D341Med (cell line): ENCODE data around the gene ATP2A3.
A peak's percentile ranks its signal among the peaks of the same experiment; 100 is the strongest.

Source experiments
- DNase-seq: peaks from one replicate; pipeline ENCODE4 v3.0.0; 2012; ENCODE audit warnings: low spot score

ATP2A3 gene

DNA sequence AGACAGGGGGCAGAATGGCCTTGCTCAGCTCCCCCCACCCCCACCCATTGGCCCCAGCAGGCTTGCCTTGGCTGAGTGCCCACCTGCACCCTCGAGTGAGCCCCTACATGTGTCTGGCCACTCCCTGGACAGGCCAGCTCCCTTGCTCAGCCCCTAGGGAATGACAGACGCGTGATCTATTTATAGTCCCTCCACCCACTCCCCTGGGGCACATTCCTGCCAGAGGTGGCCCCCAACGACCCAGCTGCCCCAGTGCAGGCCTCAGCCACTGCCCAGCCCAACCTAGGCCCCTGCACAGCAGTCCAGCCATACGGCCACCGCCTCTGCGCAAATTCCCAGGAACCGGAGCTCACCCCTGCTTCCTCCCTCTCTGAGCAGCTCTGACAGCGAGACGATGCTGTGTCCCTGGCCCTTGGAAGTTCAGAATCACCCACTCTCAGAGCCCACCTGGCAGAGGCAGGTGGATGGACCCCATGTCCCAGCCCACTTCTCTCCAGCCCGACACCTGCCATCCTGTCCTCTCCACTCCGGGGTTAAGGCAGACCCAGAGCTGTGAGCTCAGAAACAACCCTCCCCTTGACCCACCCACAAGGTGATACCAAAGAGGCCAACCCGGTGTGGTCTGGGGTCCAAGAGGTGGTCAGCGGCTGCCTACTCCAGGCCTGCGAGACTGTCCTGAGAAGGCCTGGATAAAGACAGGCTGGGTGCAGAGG is 36.5 kb downstream of the ATP2A3 start:
- DNase-seq: no peak

DNA sequence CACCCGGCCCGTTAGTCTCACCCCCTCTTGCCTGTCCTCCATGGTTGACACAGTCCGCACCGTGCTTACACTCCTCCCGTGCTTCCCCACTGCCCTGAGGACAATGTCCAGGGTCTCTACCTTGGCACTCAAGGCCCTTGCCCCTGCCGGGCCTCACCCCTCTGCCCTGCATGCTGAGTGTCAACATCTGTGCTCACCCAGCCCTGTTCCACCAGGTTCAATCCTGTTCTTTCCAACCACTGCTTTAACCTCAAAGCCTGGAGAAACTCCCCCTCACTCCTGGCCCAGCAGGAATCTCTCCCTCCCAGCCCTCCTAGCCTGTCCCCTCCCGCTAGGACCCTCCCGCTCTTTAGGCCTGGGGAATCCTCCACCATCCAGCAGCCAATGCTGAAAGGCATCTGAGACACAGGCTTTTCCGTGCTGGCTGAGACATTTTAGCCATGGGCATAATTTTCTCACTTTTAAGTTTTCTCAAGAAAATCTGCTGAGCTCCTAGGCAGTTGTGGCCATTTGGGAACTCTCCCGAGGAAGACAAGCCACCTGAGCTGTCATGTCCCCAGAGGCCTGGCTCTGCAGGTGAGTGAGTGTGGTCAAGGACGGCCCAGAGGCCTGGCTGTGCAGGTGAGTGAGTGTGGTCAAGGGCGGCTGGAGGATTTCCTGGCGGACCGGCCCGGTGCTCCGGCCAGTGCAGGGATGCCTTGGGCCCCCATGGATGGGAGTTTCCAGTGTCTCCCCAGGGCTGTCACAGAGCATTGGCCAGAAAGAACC is 37.2 kb downstream of the ATP2A3 start:
- DNase-seq: no peak

DNA sequence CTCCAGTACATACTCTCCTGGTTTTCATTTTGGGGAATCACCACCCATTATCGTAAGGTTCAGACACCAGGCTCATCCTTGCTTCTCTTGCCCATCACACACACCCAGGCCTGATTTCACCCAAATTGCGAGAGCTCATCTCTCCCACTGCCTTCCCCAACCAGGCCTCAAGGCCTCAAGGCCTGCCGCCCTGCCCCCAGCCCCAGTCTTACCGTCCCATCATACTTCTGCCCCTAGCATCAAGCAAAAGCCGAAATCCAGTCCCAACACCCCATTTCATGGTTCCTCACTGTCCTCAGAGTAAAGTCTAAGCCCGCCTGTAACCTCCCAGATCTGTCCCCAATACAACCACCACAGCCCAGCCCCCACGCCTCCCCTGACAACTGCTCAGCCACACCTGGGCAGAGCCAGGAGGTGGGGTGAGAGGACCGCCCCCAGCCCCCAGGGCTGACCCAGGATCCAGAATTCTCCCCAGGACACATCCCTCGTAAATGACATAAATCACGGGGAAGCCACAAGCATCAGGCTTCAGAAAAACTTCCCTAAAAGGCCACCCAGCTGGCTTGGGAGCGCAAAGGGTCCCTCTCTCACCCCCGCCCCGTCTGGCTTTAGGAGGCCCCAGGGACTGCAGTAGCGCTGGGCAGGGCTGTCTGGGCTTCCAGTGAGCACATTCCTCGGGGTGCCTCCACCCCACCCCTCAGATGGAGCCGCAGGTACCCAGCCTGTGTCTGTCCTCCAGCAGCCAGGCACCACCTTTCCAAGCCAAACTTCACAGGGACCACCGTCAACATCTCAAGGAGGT is 38.4 kb downstream of the ATP2A3 start:
- no peak for DNase-seq

DNA sequence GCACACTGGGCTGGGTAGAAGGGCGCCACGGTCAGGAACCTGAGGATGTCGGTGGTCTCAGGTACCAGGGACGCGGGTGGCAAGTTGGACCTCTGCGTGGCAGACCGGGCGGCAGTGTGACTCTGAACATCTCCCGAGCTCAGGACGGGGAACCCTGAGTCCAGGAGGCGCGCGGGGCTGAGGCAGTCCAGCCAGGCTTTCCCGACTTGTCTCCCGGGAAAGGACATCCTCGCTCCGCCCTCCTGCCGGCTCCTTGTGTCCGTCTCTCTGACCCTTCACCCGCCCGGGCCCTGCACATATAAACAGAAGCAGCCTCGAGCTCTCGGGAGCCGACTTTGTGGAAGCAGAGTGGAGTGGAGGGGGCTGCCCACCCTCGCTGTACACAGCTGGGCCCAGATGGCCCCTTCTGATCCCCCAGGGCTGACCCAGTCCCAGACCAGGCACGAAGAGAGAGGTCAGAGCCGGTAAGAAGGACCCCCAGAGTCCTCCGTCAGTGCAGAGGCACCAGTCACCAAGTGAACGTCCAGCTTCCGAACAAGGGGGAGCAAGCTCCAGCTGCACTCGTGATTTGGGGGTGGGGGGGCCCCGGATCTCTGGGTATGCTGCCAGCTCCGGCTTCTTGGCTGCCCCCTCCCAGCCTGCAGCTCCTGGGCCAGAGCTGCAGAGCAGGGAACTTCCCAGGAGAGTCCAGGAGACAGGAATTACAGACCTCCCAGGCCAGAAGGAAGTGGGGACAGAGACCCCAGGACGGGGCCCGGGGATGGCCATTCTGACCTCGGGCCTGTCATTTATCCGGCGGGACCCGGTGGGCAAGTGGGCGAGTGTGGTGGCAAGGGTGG is 39.5 kb downstream of the ATP2A3 start:
- no peak for DNase-seq

DNA sequence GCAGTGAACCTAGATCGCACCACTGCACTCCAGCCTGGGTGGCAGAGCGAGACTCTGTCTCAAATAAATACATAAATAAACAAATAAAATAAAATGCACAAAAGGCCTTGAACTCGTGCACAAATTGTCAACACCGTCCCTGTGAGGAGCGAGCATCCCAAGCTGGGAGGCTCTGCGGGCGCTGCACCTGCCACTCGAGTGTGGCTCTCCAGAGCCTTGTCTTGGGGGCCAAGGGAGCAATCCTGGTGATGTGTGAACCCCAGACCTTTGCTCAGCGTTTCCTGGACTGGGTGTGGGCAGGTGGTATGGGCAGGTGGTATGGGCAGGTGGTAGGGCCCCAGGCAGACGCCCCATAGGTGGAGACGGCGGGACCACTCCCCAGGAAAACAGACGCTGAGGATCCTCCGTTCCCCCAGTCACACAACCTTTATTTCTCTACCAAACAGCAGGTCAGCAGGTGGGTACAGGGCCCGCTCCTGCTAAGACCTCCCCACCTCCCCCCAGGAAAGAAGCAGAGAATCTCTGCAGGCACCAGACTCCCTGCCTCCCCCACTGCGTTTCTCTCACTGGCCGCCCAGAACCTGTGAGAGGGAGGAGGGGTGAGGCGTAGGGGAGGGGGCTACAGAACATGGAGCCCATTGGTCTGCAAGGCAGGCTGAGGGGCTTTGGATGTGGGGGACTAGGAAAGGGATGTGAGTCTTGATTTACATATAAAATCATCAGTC is 40.6 kb downstream of the ATP2A3 start:
- no peak for DNase-seq

DNA sequence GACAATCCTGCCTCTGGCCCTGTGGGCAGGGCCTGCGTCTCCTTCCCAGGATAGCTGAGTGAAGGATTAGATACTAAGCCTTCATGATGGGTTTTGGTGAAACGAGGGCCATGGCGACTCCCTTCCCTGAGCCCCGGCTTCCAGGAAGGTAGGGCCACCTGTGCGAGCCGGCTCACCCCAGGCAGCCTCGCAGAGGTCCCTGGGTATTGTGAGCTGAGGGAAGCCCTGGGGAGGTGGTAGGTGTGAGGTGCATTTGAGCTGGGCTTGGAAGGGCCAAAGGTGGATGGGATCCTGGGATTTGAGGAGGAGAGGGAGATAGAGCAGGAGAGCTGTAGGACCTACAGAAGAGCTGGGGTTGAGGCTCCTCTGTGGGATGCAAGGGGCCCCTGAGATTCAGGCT is 41.5 kb downstream of the ATP2A3 start:
- DNase-seq: no peak

DNA sequence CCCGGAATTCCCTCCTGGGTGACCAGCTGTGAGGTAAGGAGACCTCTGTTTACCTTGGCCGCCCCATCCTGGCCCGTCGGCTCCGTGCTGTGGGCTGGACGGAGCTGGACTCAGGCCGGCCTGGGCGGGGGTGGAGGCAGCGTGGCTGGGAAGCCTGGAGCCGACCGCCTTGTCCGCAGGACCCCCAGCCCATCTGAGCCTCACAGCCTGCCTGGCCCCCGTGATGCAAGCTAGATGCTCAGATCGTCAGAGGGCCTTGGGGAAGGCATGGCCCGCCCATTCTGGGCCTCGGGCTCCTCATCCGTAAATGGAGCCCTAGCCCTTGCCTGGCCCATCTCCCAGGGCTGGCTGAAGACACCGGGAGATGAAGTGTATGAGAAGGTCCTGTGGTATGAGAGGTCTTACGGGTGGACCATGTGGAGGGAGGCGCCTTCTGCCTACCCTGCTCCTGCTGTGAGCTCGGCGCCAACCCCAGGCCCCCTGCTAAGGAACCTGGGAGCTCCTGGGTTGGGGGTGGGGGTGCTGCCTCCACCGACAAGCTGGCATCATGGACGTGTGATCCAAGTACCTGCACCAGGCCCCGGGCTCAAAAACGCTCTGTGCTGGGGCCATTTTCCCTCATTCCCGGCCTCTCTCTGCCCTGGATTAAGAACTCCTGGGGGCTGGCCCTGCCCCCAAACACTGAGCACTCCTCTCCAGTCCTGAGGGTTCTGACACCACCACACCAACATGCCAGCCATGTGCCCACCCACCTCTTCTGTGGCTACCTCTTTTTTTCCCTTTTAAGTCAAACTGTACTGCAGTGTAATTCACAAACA is 42.5 kb downstream of the ATP2A3 start:
- DNase-seq: no peak

DNA sequence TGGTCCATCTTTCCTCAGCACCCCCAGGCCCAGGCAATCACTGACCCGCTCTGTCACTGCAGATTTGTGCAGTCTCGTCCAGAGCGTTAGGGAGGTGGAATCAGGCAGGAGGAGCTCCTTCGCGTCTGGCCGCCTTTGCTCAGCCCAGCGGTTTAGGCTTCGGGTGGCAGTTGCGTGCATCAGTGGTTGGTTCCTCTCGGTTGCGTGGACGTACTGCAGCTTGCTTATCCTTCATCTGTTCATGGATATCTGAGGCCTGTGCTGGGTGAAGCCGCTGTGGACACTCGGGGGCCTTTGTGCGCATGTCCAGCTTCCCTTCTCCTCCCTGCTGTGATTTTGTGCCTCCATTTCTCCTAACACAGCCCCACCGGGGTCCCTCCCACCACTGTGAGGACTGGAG is 43.2 kb downstream of the ATP2A3 start:
- DNase-seq: no peak

DNA sequence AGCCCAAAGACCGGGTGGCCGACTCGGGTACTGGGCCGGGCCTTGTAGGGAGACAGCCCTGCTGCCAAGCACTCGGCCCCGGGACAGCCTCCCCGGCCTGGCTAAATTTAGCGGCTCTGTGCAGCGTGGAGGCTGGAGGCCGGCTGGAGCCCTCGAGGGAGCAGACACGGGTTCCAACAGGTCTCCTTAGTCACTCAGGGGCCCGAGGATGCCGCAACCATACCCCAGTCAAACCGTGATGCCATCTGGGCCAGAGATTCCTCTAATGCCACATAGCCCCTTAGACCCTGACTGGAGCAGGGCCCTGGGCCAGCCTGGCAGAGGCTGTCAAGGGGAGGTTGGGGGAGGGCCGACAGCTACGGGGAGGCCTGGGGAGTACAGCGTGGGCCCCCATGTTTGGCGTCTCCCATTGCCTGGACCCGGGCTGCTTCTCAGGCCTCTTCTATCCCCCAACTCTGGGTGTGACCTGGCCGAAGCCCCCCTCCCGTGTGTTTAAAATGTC is 45.1 kb downstream of the ATP2A3 start:
- no peak for DNase-seq

DNA sequence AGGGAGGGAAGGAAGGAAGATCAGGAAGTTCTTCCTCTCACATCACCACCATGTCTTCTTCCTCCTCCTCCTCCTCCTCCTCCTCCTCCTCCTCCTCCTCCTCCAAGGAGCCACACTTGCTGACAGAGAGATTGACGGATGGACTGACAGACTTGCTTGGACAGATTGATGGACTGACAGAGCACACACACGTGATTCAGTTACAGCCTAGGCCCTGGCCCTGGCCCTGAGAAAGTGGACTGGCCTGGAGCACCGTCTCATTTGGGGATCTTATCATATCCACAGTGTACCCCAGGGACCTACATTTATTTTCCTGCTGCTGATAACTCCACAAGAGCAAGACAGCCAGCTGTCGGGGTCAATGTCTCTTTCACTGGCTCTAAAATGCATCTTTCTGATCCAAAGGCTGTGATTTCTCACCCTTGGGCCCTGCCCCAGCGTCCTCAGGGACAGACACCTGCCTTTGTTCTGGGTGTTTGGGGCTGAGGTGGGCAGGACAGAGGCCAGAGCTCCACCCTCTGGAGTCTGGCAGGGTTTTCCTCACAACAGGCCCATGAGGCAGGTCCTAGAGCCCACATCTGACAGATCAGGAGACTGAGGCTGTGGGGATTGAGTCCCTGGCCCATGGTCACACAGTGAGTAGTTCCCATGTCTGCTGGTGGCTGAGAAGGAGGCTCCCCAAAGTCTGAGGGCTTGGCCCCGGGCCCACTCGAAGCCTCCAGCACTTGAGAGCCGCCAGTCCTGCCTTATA is 45.7 kb downstream of the ATP2A3 start:
- DNase-seq: no peak

DNA sequence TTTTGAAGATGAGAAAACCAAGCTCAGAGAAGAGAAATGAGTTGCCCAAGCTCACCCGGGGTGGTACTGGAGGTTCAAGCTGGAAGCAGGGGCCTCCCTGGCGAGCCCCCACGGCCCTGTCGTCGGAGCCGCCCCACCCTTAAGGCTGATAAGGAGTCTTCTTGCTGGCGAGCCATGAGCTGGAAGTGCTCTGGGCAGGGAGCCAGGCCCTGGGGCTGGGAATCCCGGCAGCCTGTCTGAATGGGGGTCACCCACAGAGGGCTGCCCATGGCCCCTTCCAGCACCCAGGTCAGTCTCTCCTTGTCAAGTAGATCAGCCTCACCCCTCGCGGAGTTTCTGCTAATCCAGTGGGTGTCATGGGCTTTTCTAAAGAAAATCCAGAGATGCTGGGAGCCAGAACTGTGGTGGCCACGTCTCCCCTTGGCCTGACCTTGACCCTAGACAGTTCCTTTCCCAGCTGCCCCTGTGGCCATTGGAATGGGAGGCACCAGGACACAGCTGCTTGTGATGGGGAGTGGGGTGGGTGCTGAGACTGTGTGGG is 46.8 kb downstream of the ATP2A3 start:
- DNase-seq: no peak

DNA sequence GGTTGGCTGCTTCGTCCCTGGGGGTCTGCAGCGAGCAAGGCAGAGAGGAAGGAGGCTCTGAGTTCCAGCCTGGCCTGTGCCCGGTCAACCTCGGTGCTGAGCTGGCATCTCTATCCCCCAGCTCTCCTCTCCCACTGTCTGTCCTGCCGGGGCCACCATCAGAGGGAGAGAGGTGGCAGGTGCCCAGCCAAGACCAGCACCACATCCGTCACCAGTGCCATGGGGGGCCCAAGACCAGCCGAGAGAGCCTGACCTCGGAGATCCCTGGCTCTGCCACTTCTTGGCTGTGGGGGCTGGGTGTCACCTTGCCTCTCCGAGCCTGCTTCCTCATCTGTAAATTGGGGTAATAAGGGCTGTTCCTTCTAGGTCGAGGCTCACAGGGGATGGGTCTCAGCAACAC is 47.4 kb downstream of the ATP2A3 start:
- no peak for DNase-seq

DNA sequence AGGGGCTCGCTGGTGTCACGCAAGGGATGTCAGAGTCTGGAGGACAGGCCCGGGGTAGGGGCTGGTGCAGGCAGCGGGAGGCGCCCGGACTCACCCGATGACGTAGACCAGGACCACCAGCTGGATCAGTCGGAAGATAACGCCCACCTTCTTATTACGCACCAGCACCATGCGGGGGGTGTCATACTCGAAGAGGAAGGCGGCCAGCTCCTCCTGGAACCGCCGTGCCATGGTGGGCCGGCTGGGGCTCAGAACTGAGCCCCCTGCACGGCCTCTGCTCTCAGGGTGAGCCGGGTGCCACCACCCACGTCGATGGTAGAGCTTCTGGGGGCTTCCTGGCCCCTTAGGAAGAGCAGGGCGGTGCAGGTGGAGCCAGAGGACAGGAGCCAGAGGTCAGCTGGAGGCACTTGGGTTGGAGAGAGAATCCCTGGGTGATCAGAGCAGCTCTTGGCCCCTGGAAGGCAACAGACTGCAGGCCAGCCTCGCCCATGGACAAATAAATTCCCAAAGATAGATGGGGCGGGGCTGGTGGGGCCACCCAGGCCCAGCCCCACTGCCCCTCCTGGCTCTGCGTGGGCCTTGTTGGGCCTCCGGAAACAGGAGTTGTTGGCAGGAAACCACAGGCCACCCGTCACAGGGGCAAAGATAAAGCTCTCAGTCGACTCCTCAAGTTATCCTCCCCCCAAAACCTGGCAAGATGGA is 48.1 kb downstream of the ATP2A3 start, which contains the start of gene P2RX1:
TSS of gene P2RX1 (minus strand) at position 471 of the 702 bp plus-strand sequence. CDS start at position 231, 240 bp downstream.
- DNase-seq: no peak

DNA sequence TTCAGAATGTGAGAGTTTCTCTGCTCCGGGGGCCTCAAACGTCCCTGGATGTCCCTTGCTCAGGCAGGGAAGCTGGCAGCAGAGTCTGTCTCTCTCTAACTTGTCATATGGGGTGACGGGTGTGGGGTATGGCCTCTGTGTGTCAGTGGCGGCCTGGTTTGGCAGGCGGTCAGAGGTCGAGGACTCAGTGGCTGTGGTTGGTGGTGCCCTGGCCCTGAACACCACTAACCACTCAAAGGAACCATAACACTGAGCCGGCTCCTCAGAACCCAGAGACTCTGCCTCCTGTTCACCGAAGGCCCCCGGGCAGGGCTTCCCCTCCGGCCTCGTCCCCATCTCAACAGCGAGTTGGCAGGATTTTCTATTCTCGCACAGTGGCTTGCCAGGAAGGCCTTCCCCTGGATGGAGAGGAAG is 48.6 kb downstream of the ATP2A3 start:
- no peak for DNase-seq

DNA sequence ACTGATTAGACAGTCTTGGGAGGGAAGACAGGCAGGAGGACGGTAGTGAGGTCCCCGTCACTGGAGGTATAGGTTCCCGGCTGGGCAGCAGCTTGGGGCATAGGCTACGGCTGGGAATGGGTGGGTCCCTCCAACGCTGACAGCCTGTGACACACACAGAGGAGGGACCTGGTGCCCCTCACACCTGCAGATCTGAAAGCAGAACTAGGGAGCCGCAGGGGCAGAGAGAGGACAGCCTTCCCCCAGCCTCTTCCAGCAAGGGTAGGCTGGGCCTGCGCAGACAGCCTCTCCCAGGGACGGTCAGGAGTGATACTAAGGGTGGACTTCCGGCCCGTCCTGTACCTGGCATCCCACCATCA is 49.9 kb downstream of the ATP2A3 start:
- DNase-seq: no peak

DNA sequence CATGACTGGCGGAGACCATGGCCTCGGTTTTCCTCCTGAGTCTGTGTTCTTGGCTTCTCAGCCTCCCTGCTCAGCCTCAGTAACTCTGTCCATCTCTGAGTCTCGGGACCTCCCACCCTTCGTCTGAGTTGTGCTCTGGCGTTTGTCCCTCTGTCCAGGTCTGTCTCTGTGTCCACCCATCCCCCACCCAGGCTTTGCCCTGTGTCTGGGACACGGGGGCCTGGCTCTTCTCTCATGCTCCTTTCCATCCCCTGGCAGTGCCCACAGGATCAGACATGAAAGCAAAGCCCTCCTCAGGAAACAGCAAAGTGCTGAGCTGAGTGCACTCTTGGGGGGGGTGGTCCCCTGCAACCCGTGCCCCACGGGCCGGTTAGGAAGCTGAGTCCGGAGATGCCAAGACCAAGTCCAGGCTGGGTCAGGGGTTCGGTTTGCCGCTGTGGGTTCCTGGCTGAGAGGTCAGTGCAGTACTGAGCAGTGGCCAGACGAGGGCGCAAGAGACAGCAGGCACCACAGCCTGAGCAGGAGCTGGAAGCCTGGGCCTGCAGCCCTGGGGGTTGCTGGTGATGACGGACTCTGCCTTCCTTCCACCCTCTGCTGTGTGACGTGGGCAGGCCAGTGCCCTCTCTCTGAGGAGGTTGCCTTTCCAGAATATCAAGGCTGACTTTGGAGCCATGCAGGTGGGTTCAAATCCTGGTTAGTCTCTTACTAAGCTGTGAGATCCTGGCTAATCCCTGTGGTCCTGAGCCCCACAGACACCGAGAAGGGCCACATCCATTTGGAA is 50.5 kb downstream of the ATP2A3 start:
- DNase-seq: peak; percentile 84

DNA sequence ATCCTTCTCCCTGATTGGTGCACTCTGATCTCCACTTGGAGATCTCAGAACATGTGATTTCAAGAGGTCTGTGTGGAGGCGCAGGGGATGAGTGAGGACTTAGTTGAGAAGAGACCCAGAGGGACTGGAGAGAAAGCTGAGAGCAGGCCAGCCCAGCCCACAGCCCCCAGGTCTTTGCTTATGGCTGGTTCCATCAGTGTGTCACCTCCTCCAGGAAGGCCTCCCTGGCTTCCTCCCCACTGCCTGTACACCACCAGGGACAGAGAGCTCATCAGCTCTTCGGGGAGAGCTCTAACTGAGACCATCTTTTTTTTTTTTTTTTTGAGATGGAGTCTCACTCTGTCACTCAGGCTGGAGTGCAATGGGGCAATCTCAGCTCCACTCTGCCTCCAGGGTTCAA is 51.4 kb downstream of the ATP2A3 start:
- no peak for DNase-seq
